Mesothelial cell of epicardium (in vitro differentiated cells): ENCODE results near the gene RFC1. TPM values are rescaled to one million over a fixed set of nuclear protein-coding genes. Genes with fewer than 3 reads are reported as not detected.
"Not testable (repeated sequence)": the region's sequence is repeated elsewhere in the genome, so short reads cannot be mapped to it uniquely, and the experiment has no call there.

Source experiments
- DNase-seq, 2 experiments: peaks; one replicate each; pipeline ENCODE4 v3.0.0; 2021; ENCODE audit warnings: low spot score in 2 of 2; ENCODE audit not compliant: unreplicated experiment in 2 of 2
- H3K27ac Mint-ChIP-seq: 2 replicates; pipeline ENCODE4 v1.8.0; 2021; ENCODE audit warnings: mixed read lengths
- H3K27me3 Mint-ChIP-seq: 2 replicates; pipeline ENCODE4 v1.8.0; 2021; ENCODE audit warnings: low read depth, mixed read lengths
- H3K36me3 Mint-ChIP-seq: 2 replicates; pipeline ENCODE4 v1.8.0; 2021; ENCODE audit warnings: mixed read lengths
- H3K4me1 Mint-ChIP-seq: 2 replicates; pipeline ENCODE4 v1.8.0; 2021; ENCODE audit warnings: mixed read lengths
- H3K4me3 Mint-ChIP-seq: 2 replicates; pipeline ENCODE4 v1.8.0; 2021; ENCODE audit warnings: mild to moderate bottlenecking, moderate library complexity, mixed read lengths
- H3K9me3 Mint-ChIP-seq: 2 replicates; pipeline ENCODE4 v1.8.0; 2021; ENCODE audit warnings: mixed read lengths
- CTCF ChIP-seq: fragments of 200-600 bp; sonication (generic); IDR thresholded peaks from one replicate; pipeline ENCODE4 v1.5.0; 2021; ENCODE audit warnings: antibody characterized with exemption; ENCODE audit not compliant: unreplicated experiment
- total RNA-seq: library from RNA; stranded (reverse); gene quantifications from 3 replicates; pipeline ENCODE4 v1.2.1, GENCODE V29; 2021

Gene RFC1
- total RNA-seq, 1 donor from 2014 or later, result 53.7 TPM

- Mint-ChIP-seq H3K36me3 (peaks cover 2% of the 10 kb centered on the region), H3K27ac (no peak overlapping the region), H3K9me3 (no peaks in the 10 kb centered on the region), H3K4me1 (peaks cover 14% of the 10 kb centered on the region), H3K4me3 (no peak overlapping the region), H3K27me3 (no peaks in the 10 kb centered on the region)
- TF ChIP-seq CTCF, result no peak
- DNase-seq, result no peak
Measured at GRCh38 chr4:39362827-39363226, 3.3 kb downstream of the RFC1 start.

- H3K4me3 Mint-ChIP-seq, H3K9me3 Mint-ChIP-seq, H3K27ac Mint-ChIP-seq, H3K36me3 Mint-ChIP-seq, H3K27me3 Mint-ChIP-seq, DNase-seq: not testable (repeated sequence)
- peaks cover 12% of the 10 kb centered on the region for H3K4me1 Mint-ChIP-seq
Measured at GRCh38 chr4:39360611-39361010, 5.6 kb downstream of the RFC1 start.

GRCh38 chr4:39357002-39357401 is 9.2 kb downstream of the RFC1 start:
- H3K27ac Mint-ChIP-seq, result peak overlapping the region; percentile 16
- TF ChIP-seq CTCF, result no peak

GRCh38 chr4:39354254-39354552 is 12.0 kb downstream of the RFC1 start:
- peaks cover 8% of the 10 kb centered on the region for H3K9me3 Mint-ChIP-seq
- peaks cover 15% of the 10 kb centered on the region for H3K36me3 Mint-ChIP-seq
- no peaks in the 10 kb centered on the region for H3K27me3 Mint-ChIP-seq
- DNase-seq, result no peak
- TF ChIP-seq CTCF, result no peak
- H3K4me1 Mint-ChIP-seq, result peaks cover 21% of the 10 kb centered on the region
- H3K27ac Mint-ChIP-seq, result peak overlapping the region; percentile 93
- peak overlapping the region; percentile 40 for H3K4me3 Mint-ChIP-seq

More at GRCh38 chr4:39357002-39357401, 9.2 kb downstream of the RFC1 start:
- Mint-ChIP-seq H3K27me3 (no peaks in the 10 kb centered on the region), H3K9me3 (no peaks in the 10 kb centered on the region), H3K36me3 (peaks cover 2% of the 10 kb centered on the region), H3K4me3 (no peak overlapping the region), H3K4me1 (peaks cover 21% of the 10 kb centered on the region)
- DNase-seq, result no peak

- H3K27ac Mint-ChIP-seq, result peak overlapping the region; percentile 93
- H3K27me3 Mint-ChIP-seq, result no peaks in the 10 kb centered on the region
- peaks cover 20% of the 10 kb centered on the region for H3K36me3 Mint-ChIP-seq
- peaks cover 8% of the 10 kb centered on the region for H3K9me3 Mint-ChIP-seq
- peak overlapping the region; percentile 40 for H3K4me3 Mint-ChIP-seq
- no peak for DNase-seq
- TF ChIP-seq CTCF, result no peak
- peaks cover 21% of the 10 kb centered on the region for H3K4me1 Mint-ChIP-seq
Measured at GRCh38 chr4:39353478-39354253, 12.5 kb downstream of the RFC1 start.

GRCh38 chr4:39353149-39353477 is 13.0 kb downstream of the RFC1 start:
- H3K27ac Mint-ChIP-seq, result peak overlapping the region; percentile 93
- not testable (repeated sequence) for H3K27me3 Mint-ChIP-seq, H3K9me3 Mint-ChIP-seq, DNase-seq, H3K4me3 Mint-ChIP-seq
- peaks cover 20% of the 10 kb centered on the region for H3K36me3 Mint-ChIP-seq
- H3K4me1 Mint-ChIP-seq, result peaks cover 21% of the 10 kb centered on the region

- Mint-ChIP-seq H3K4me1 (peaks cover 17% of the 10 kb centered on the region), H3K4me3 (no peak overlapping the region), H3K27me3 (no peaks in the 10 kb centered on the region), H3K27ac (no peak overlapping the region), H3K36me3 (peaks cover 33% of the 10 kb centered on the region), H3K9me3 (peaks cover 8% of the 10 kb centered on the region)
- TF ChIP-seq CTCF, result no peak
- DNase-seq, result no peak
Measured at GRCh38 chr4:39349326-39349725, 16.8 kb downstream of the RFC1 start.
